Lower lobe of right lung (tissue), 2 donors: ENCODE results near the gene LAGE3. TPM values are rescaled to one million over a fixed set of nuclear protein-coding genes. Genes with fewer than 3 reads are reported as not detected.

Experiments used
- ATAC-seq, 2 donors: fragments of 200-7000 bp; cut with Tn5 transposase; one replicate each; pipeline ENCODE4 v1.9.1; 2020 to 2022; ENCODE audit warnings: mild to moderate bottlenecking in 2 of 2, moderate library complexity in 2 of 2
- DNase-seq: peaks from one replicate; pipeline ENCODE4 v3.0.0-alpha.2; 2020
- H3K27ac ChIP-seq: fragments of 200-600 bp; one replicate; pipeline ENCODE4 v1.8.0; 2022
- H3K27me3 ChIP-seq: fragments of 200-600 bp; one replicate; pipeline ENCODE4 v1.8.0; 2022; ENCODE audit warnings: low read depth
- H3K36me3 ChIP-seq: fragments of 200-600 bp; one replicate; pipeline ENCODE4 v1.8.0; 2022; ENCODE audit warnings: mild to moderate bottlenecking
- H3K4me1 ChIP-seq: fragments of 200-600 bp; one replicate; pipeline ENCODE4 v1.8.0; 2022
- H3K4me3 ChIP-seq: fragments of 200-600 bp; one replicate; pipeline ENCODE4 v1.8.0; 2022; ENCODE audit warnings: mild to moderate bottlenecking
- H3K9me3 ChIP-seq: fragments of 200-600 bp; one replicate; pipeline ENCODE4 v1.8.0; 2022
- CTCF ChIP-seq: fragments of 200-600 bp; IDR thresholded peaks from one replicate; pipeline ENCODE4 v1.8.0; 2022; ENCODE audit warnings: antibody characterized with exemption, mild to moderate bottlenecking
- intact Hi-C: fragments of 100-400 bp; cut with DNase I; formaldehyde crosslinking; loops from one replicate; pipeline ENCODE4 v1.11.0; 2022
- long read RNA-seq: library from polyadenylated mRNA; unstranded; transcript quantifications from one replicate; pipeline ENCODE4 v2.0.0, GENCODE V29; 2021
- total RNA-seq: library from RNA; stranded (reverse); fragmentation: NEBNext Ultra II Directional; extraction: Animal tissue kit (Norgen Biotek cat#: 25700); gene quantifications from one replicate; pipeline ENCODE4 v1.2.1, GENCODE V29; 2021
- donor health status: DM: no; HTN: yes; CAD: no; lungs with severe emphysema.

LAGE3 gene
- 20.4 TPM for total RNA-seq
- long read RNA-seq, transcript LAGE3-201 (3 exons, 949 nt), result major isoform, 30 of 33 reads
- long read RNA-seq, partial matches to known transcripts, result 0 of 33 reads
- long read RNA-seq, other reads (novel, unspliced or antisense), result 3 of 33 reads

- ATAC-seq (peak; percentile 98 to 99), DNase-seq (peak; percentile 94)
- Histone ChIP-seq H3K4me3 (peak within 1 kb of the TSS; percentile 57), H3K36me3 (peaks cover under 1% of the 10 kb centered on the region), H3K9me3 (no peaks in the 10 kb centered on the region), H3K27me3 (no peaks in the 10 kb centered on the region), H3K27ac (peak within 1 kb of the TSS; percentile 82), H3K4me1 (peaks cover 8% of the 10 kb centered on the region)
- no peak for TF ChIP-seq CTCF
- intact Hi-C loops, result no loop called here
Measured at GRCh38 chrX:154478728-154479622, at the start of gene LAGE3. LAGE3 (minus strand) TSS chrX:154479281; CDS start chrX:154478915, 366 bp downstream.

GRCh38 chrX:154526901-154527675 lies 48.0 kb upstream of the LAGE3 start:
- DNase-seq, result peak; percentile 82
- TF ChIP-seq CTCF, result peak; percentile 54
- Histone ChIP-seq H3K4me3 (peak overlapping the region; percentile 41), H3K9me3 (no peaks in the 10 kb centered on the region), H3K4me1 (peaks cover 9% of the 10 kb centered on the region), H3K36me3 (no peaks in the 10 kb centered on the region), H3K27me3 (no peaks in the 10 kb centered on the region), H3K27ac (peak overlapping the region; percentile 60)
- intact Hi-C loops, result no loop called here
- ATAC-seq, result peak; percentile 86 to 89

- Histone ChIP-seq H3K4me3 (no peak overlapping the region), H3K27ac (no peak overlapping the region), H3K9me3 (no peaks in the 10 kb centered on the region), H3K4me1 (peaks cover 9% of the 10 kb centered on the region), H3K36me3 (no peaks in the 10 kb centered on the region), H3K27me3 (no peaks in the 10 kb centered on the region)
- no peak for TF ChIP-seq CTCF
- DNase-seq, result no peak
- ATAC-seq, result no peak
- intact Hi-C loops, result no loop called here
Measured at GRCh38 chrX:154525606-154526490, 46.8 kb upstream of the LAGE3 start.

GRCh38 chrX:154519389-154519788 lies 40.3 kb upstream of the LAGE3 start:
- Histone ChIP-seq H3K27me3 (no peaks in the 10 kb centered on the region), H3K27ac (no peak overlapping the region), H3K4me3 (no peak overlapping the region), H3K4me1 (peaks cover 13% of the 10 kb centered on the region), H3K9me3 (no peaks in the 10 kb centered on the region), H3K36me3 (no peaks in the 10 kb centered on the region)
- intact Hi-C loops, result no loop called here
- ATAC-seq, result no peak
- no peak for DNase-seq
- no peak for TF ChIP-seq CTCF
